Heart right ventricle (tissue), 16 donors: ENCODE results near the gene SLC39A12. TPM values are rescaled to one million over a fixed set of nuclear protein-coding genes. Genes with fewer than 3 reads are reported as not detected.

Experiments used
- ATAC-seq, 8 donors: fragments of 200-7000 bp; cut with Tn5 transposase; one replicate each; pipeline ENCODE4 v1.9.1; 2020; ENCODE audit warnings: mild to moderate bottlenecking in 8 of 8, moderate library complexity in 8 of 8, moderate number of reproducible peaks in 1 of 8
- DNase-seq, 2 donors: peaks; one replicate each; pipeline ENCODE4 v3.0.0-alpha.2; 2020
- H3K27ac ChIP-seq, 10 donors: fragments of 200-600 bp; sonication (generic) in 2 of 10; one replicate each; pipeline versions ENCODE4 v1.5.0 to v1.8.0; 2020 to 2022; ENCODE audit warnings: mild to moderate bottlenecking in 3 of 10
- H3K27me3 ChIP-seq, 7 donors: fragments of 200-600 bp; one replicate each; pipeline ENCODE4 v1.8.0; 2021 to 2022; ENCODE audit warnings: mild to moderate bottlenecking in 2 of 7
- H3K36me3 ChIP-seq, 9 donors: fragments of 200-600 bp; sonication (generic) in 1 of 9; one replicate each; pipeline versions ENCODE4 v1.5.0 to v1.8.0; 2020 to 2022; ENCODE audit warnings: mild to moderate bottlenecking in 2 of 9
- H3K4me1 ChIP-seq, 9 donors: fragments of 200-600 bp; sonication (generic) in 1 of 9; one replicate each; pipeline versions ENCODE4 v1.5.0 to v1.8.0; 2020 to 2022; ENCODE audit warnings: mild to moderate bottlenecking in 4 of 9
- H3K4me3 ChIP-seq, 10 donors: fragments of 200-600 bp; sonication (generic) in 2 of 10; one replicate each; pipeline versions ENCODE4 v1.5.0 to v1.8.0; 2020 to 2022; ENCODE audit warnings: mild to moderate bottlenecking in 7 of 10, moderate library complexity in 2 of 10
- H3K9me3 ChIP-seq, 11 donors: fragments of 200-600 bp in 10 of 11; sonication (generic) in 2 of 11; one replicate each; pipeline versions ENCODE4 v1.5.0 to v1.8.0; 2013 to 2022; ENCODE audit warnings: mild to moderate bottlenecking in 2 of 11, control low read depth in 1 of 11, moderate library complexity in 1 of 11
- CTCF ChIP-seq, 9 donors: fragments of 200-600 bp; sonication (generic) in 2 of 9; IDR thresholded peaks; one replicate each; pipeline versions ENCODE4 v1.5.0 to v1.8.0; 2021 to 2022; ENCODE audit warnings: antibody characterized with exemption in 9 of 9, mild to moderate bottlenecking in 5 of 9, moderate library complexity in 1 of 9
- WGBS, 2 donors: extraction: QIAGEN DNeasy Blood & Tissue Kit; methylation state at CpG; one replicate each; pipeline ENCODE4 v1.1.7; 2013; ENCODE audit warnings: inconsistent platforms in 1 of 2; 5-methylcytosine and 5-hydroxymethylcytosine counted together
- intact Hi-C, 10 donors: fragments of 100-400 bp; cut with DNase I; formaldehyde crosslinking; loops; one replicate each; pipeline versions ENCODE4 v1.11.1 to v1.14.2; 2022
- polyA plus RNA-seq, 2 donors: library from polyadenylated mRNA; stranded (reverse); fragments of 200-250 nt; gene quantifications; one replicate each; pipeline ENCODE4 v1.2.3, GENCODE V29; 2013
- total RNA-seq, 10 donors: library from RNA; stranded (reverse); fragmentation: NEBNext Ultra II Directional in 3 of 10; extraction: Animal tissue kit (Norgen Biotek cat#: 25700) in 3 of 10; gene quantifications; one replicate each; pipeline versions ENCODE4 v1.2.1 to v1.2.4, GENCODE V29; 2021 to 2023
- donor health status: Arrhythmogenic right ventricular cardiomyopathy.
- donor health status: ischemic (EF 13 %, LVEDD 7.1; RV severe dilation, severe dysfunction).
- donor health status: healthy with polysubstance abuse.
- donor health status: DM: no; HTN: yes; CAD: no.
- donor health status: DM: no; HTN: no; CAD: no.
- donor health status: ischemic (EF 25% LVEDD 6.9; RV normal size, moderate dysfunction).
- donor health status: ischemic (EF 25% LVEDD 5.7; RV mildly dilated, moderate dysfunction).
- donor health status: healthy.
- donor health status: DM: yes; HTN: yes; CAD: no.
- donor health status: Ischemic cardiomyopathy.
- donor health status: ischemic (EF 35%, LVEDD 5.7; RV mildly dilated, moderate dysfunction).
- donor health status: nonischemic (EF 11% LVEDD 7.7; RV severe dilation, severe dysfunction).
- donor health status: DM: yes; HTN: yes; CAD: no.
- donor health status: PGD.
- donor health status: ischemic (EF 29% LVEDD 5.4; RV normal size, mild dysfunction).
- donor health status: nonischemic (EF 23%, LVEDD 6.1; RV moderate dilation, normal function).

SLC39A12 gene
- total and polyA plus RNA-seq, 12 donors, result 0.01 to 0.08 TPM; not detected in 10

- TF ChIP-seq CTCF (IDR thresholded peaks at IDR 0.05), result no peak
- Histone ChIP-seq H3K36me3 (no peaks in the 10 kb centered on the region), H3K4me1 (no peaks in the 10 kb centered on the region), H3K27ac (no peak overlapping the region), H3K27me3 (no peaks in the 10 kb centered on the region), H3K4me3 (no peak overlapping the region), H3K9me3 (peaks cover 0 to 21% (median 5%) of the 10 kb centered on the region in 11 donors)
- DNase-seq (no peak), ATAC-seq (no peak)
- intact Hi-C loops, result no loop called here
- 74 to 79% methylated on average over 3 of the region's 3 CpGs for WGBS, 2 donors
Measured at GRCh38 chr10:17963431-17963830, 11.7 kb downstream of the SLC39A12 start.

GRCh38 chr10:17965649-17966235 is 14.0 kb downstream of the SLC39A12 start:
- DNase-seq (no peak), ATAC-seq (no peak)
- H3K9me3 ChIP-seq, result peaks cover 0 to 26% (median 11%) of the 10 kb centered on the region in 11 donors
- H3K4me1 ChIP-seq, result no peaks in the 10 kb centered on the region
- no peak for TF ChIP-seq CTCF (IDR thresholded peaks at IDR 0.05)
- no peaks in the 10 kb centered on the region for H3K36me3 ChIP-seq
- H3K4me3 ChIP-seq, result no peak overlapping the region
- no peaks in the 10 kb centered on the region for H3K27me3 ChIP-seq
- WGBS, 2 donors, result 88 to 94% methylated on average over 8 of the region's 8 CpGs
- intact Hi-C loops, result no loop called here
- H3K27ac ChIP-seq, result no peak overlapping the region

GRCh38 chr10:17974505-17974904 is 22.8 kb downstream of the SLC39A12 start:
- WGBS, 2 donors, result 90 to 92% methylated on average over 3 of the region's 3 CpGs
- ATAC-seq (no peak), DNase-seq (no peak)
- H3K27ac ChIP-seq, result no peak overlapping the region
- intact Hi-C loops, result no loop called here
- H3K36me3 ChIP-seq, result no peaks in the 10 kb centered on the region
- no peak for TF ChIP-seq CTCF (IDR thresholded peaks at IDR 0.05)
- H3K4me3 ChIP-seq, result no peak overlapping the region
- H3K4me1 ChIP-seq, result no peaks in the 10 kb centered on the region
- H3K27me3 ChIP-seq, result no peaks in the 10 kb centered on the region
- peaks cover 0 to 27% (median 3%) of the 10 kb centered on the region in 11 donors for H3K9me3 ChIP-seq

- DNase-seq, result no peak
- TF ChIP-seq CTCF (IDR thresholded peaks at IDR 0.05), result no peak
- peaks cover 0 to 4% (median 0%) of the 10 kb centered on the region in 9 donors for H3K4me1 ChIP-seq
- no peaks in the 10 kb centered on the region for H3K9me3 ChIP-seq
- H3K27ac ChIP-seq, result no peak overlapping the region
- no peaks in the 10 kb centered on the region for H3K27me3 ChIP-seq
- no peaks in the 10 kb centered on the region for H3K36me3 ChIP-seq
- no peak overlapping the region for H3K4me3 ChIP-seq
- intact Hi-C loops, result no loop called here
- no peak for ATAC-seq
- 90 to 91% methylated on average over 6 of the region's 6 CpGs for WGBS, 2 donors
Measured at GRCh38 chr10:17980846-17981565, 29.3 kb downstream of the SLC39A12 start.
